Skeletal muscle satellite cell (primary cell): Measurements from ENCODE around the gene MDN1.
"Not testable (repeated sequence)": the region's sequence is repeated elsewhere in the genome, so short reads cannot be mapped to it uniquely, and the experiment has no call there.

Source experiments
- H3K27me3 ChIP-seq: 2 replicates; pipeline ENCODE4 v1.7.0; 2013; ENCODE audit warnings: low read length; ENCODE audit not compliant: control insufficient read depth, insufficient read depth
- H3K36me3 ChIP-seq: 2 replicates; pipeline ENCODE4 v1.7.0; 2013; ENCODE audit warnings: mild to moderate bottlenecking, control low read depth, low read length; ENCODE audit not compliant: insufficient read depth
- H3K4me1 ChIP-seq: 2 replicates; pipeline ENCODE4 v1.7.0; 2013; ENCODE audit warnings: low read length; ENCODE audit not compliant: control insufficient read depth, insufficient read depth
- H3K4me2 ChIP-seq: 2 replicates; pipeline ENCODE4 v1.7.0; 2013; ENCODE audit warnings: mild to moderate bottlenecking, low read length
- H3K4me3 ChIP-seq: 2 replicates; pipeline ENCODE4 v1.7.0; 2013; ENCODE audit warnings: low read length
- H3K9ac ChIP-seq: 2 replicates; pipeline ENCODE4 v1.7.0; 2013; ENCODE audit warnings: mild to moderate bottlenecking, low read depth, low read length, moderate library complexity
- H3K9me3 ChIP-seq: replicated peaks from 2 replicates; pipeline ENCODE4 v1.7.0; 2013; ENCODE audit warnings: mild to moderate bottlenecking, control low read depth, low read length

The MDN1 gene

GRCh38 chr6:89784838-89785237 is 34.8 kb downstream of the MDN1 start:
- Histone ChIP-seq H3K4me1 (no peaks in the 10 kb centered on the region), H3K36me3 (peaks cover 61% of the 10 kb centered on the region), H3K4me2 (no peak overlapping the region), H3K9ac (no peak overlapping the region), H3K9me3 (no peaks in the 10 kb centered on the region), H3K27me3 (no peaks in the 10 kb centered on the region), H3K4me3 (no peak overlapping the region)

- not testable (repeated sequence) for H3K4me2 ChIP-seq, H3K9ac ChIP-seq, H3K4me1 ChIP-seq, H3K4me3 ChIP-seq, H3K27me3 ChIP-seq, H3K9me3 ChIP-seq
- peaks cover 57% of the 10 kb centered on the region for H3K36me3 ChIP-seq
Measured at GRCh38 chr6:89783293-89783692, 36.3 kb downstream of the MDN1 start.

- H3K27me3 ChIP-seq = no peaks in the 10 kb centered on the region
- H3K4me1 ChIP-seq = no peaks in the 10 kb centered on the region
- no peak overlapping the region for H3K4me3 ChIP-seq
- no peak overlapping the region for H3K4me2 ChIP-seq
- H3K36me3 ChIP-seq = peaks cover 48% of the 10 kb centered on the region
- no peak overlapping the region for H3K9ac ChIP-seq
- H3K9me3 ChIP-seq = no peaks in the 10 kb centered on the region
Measured at GRCh38 chr6:89782222-89782621, 37.4 kb downstream of the MDN1 start.

GRCh38 chr6:89781070-89782034 is 38.2 kb downstream of the MDN1 start:
- H3K4me3 ChIP-seq = no peak overlapping the region
- no peak overlapping the region for H3K9ac ChIP-seq
- H3K27me3 ChIP-seq = no peaks in the 10 kb centered on the region
- H3K9me3 ChIP-seq = no peaks in the 10 kb centered on the region
- no peaks in the 10 kb centered on the region for H3K4me1 ChIP-seq
- peaks cover 50% of the 10 kb centered on the region for H3K36me3 ChIP-seq
- no peak overlapping the region for H3K4me2 ChIP-seq

GRCh38 chr6:89777455-89777854 is 42.1 kb downstream of the MDN1 start:
- H3K4me3 ChIP-seq = no peak overlapping the region
- H3K4me2 ChIP-seq = no peak overlapping the region
- no peaks in the 10 kb centered on the region for H3K9me3 ChIP-seq
- H3K27me3 ChIP-seq = no peaks in the 10 kb centered on the region
- no peaks in the 10 kb centered on the region for H3K4me1 ChIP-seq
- H3K9ac ChIP-seq = no peak overlapping the region
- peaks cover 37% of the 10 kb centered on the region for H3K36me3 ChIP-seq

- Histone ChIP-seq H3K4me2 (no peak overlapping the region), H3K4me1 (no peaks in the 10 kb centered on the region), H3K27me3 (no peaks in the 10 kb centered on the region), H3K36me3 (peaks cover 44% of the 10 kb centered on the region), H3K9me3 (no peaks in the 10 kb centered on the region), H3K9ac (no peak overlapping the region), H3K4me3 (no peak overlapping the region)
Measured at GRCh38 chr6:89776583-89777233, 42.9 kb downstream of the MDN1 start.

GRCh38 chr6:89775150-89775549 is 44.4 kb downstream of the MDN1 start:
- H3K4me1 ChIP-seq = no peaks in the 10 kb centered on the region

GRCh38 chr6:89769572-89769971 is 50.0 kb downstream of the MDN1 start:
- no peak overlapping the region for H3K4me3 ChIP-seq
- no peaks in the 10 kb centered on the region for H3K27me3 ChIP-seq
- H3K9me3 ChIP-seq = no peaks in the 10 kb centered on the region
- H3K4me1 ChIP-seq = no peaks in the 10 kb centered on the region
- no peak overlapping the region for H3K9ac ChIP-seq
- peaks cover 41% of the 10 kb centered on the region for H3K36me3 ChIP-seq
- no peak overlapping the region for H3K4me2 ChIP-seq

More at GRCh38 chr6:89775150-89775549, 44.4 kb downstream of the MDN1 start:
- H3K9ac ChIP-seq = no peak overlapping the region
- no peak overlapping the region for H3K4me3 ChIP-seq
- H3K4me2 ChIP-seq = no peak overlapping the region
- no peaks in the 10 kb centered on the region for H3K9me3 ChIP-seq
- H3K27me3 ChIP-seq = no peaks in the 10 kb centered on the region
- peaks cover 45% of the 10 kb centered on the region for H3K36me3 ChIP-seq

GRCh38 chr6:89768324-89768723 is 51.3 kb downstream of the MDN1 start:
- H3K9ac ChIP-seq = no peak overlapping the region
- H3K4me1 ChIP-seq = peaks cover 5% of the 10 kb centered on the region
- H3K4me3 ChIP-seq = no peak overlapping the region
- no peak overlapping the region for H3K4me2 ChIP-seq
- H3K27me3 ChIP-seq = no peaks in the 10 kb centered on the region
- H3K9me3 ChIP-seq = no peaks in the 10 kb centered on the region
- H3K36me3 ChIP-seq = peaks cover 38% of the 10 kb centered on the region

- no peak overlapping the region for H3K4me2 ChIP-seq
- no peak overlapping the region for H3K9ac ChIP-seq
- H3K27me3 ChIP-seq = no peaks in the 10 kb centered on the region
- peaks cover 12% of the 10 kb centered on the region for H3K36me3 ChIP-seq
- peaks cover 5% of the 10 kb centered on the region for H3K4me1 ChIP-seq
- H3K4me3 ChIP-seq = no peak overlapping the region
- no peaks in the 10 kb centered on the region for H3K9me3 ChIP-seq
Measured at GRCh38 chr6:89763550-89763949, 56.0 kb downstream of the MDN1 start.

- Histone ChIP-seq H3K4me3 (no peak overlapping the region), H3K27me3 (no peaks in the 10 kb centered on the region), H3K4me2 (no peak overlapping the region), H3K9ac (no peak overlapping the region), H3K9me3 (no peaks in the 10 kb centered on the region), H3K36me3 (peaks cover 34% of the 10 kb centered on the region), H3K4me1 (peaks cover 3% of the 10 kb centered on the region)
Measured at GRCh38 chr6:89758830-89759229, 60.8 kb downstream of the MDN1 start.
